Astrocyte (in vitro differentiated cells and primary cell): ENCODE measurements around the gene TPH2. TPM values are rescaled to one million over a fixed set of nuclear protein-coding genes. Genes with fewer than 3 reads are reported as not detected.
A peak's percentile ranks its signal among the peaks of the same experiment; 100 is the strongest.

Experiments used
- DNase-seq: peaks from one replicate; pipeline ENCODE4 v3.0.0-alpha.2; 2010; ENCODE audit warnings: low read depth
- FAIRE-seq: peaks from 2 replicates; lab custom pipeline; 2011; peaks lifted over from hg19 to GRCh38; lab: Jason Lieb, UNC
- H2AFZ ChIP-seq: 2 replicates; pipeline ENCODE4 v1.6.0; 2012; ENCODE audit warnings: low read depth, low read length, inconsistent platforms
- H3K27ac ChIP-seq: 2 replicates; pipeline ENCODE4 v1.5.1; 2011; ENCODE audit warnings: low read depth, low read length, inconsistent platforms
- H3K27me3 ChIP-seq: 2 replicates; pipeline ENCODE4 v1.6.0; 2011; ENCODE audit warnings: low read length, inconsistent platforms; ENCODE audit not compliant: insufficient read depth
- H3K36me3 ChIP-seq: 2 replicates; pipeline ENCODE4 v1.5.1; 2011; ENCODE audit warnings: low read length, inconsistent platforms; ENCODE audit not compliant: insufficient read depth
- H3K4me1 ChIP-seq: 2 replicates; pipeline ENCODE4 v1.5.1; 2011; ENCODE audit warnings: low read length, inconsistent platforms; ENCODE audit not compliant: insufficient read depth
- H3K4me2 ChIP-seq: 2 replicates; pipeline ENCODE4 v1.6.0; 2012; ENCODE audit warnings: low read length, inconsistent platforms
- H3K4me3 ChIP-seq: 2 replicates; pipeline ENCODE4 v1.5.1; 2011; ENCODE audit warnings: low read depth, mild to moderate bottlenecking, low read length, inconsistent platforms; ENCODE audit not compliant: insufficient read depth
- H3K79me2 ChIP-seq: 2 replicates; pipeline ENCODE4 v1.6.0; 2012; ENCODE audit warnings: mild to moderate bottlenecking, low read length, inconsistent platforms; ENCODE audit not compliant: insufficient read depth
- H3K9ac ChIP-seq: 2 replicates; pipeline ENCODE4 v1.6.0; 2012; ENCODE audit warnings: mild to moderate bottlenecking, low read length, inconsistent platforms
- H3K9me3 ChIP-seq: 2 replicates; pipeline ENCODE4 v1.5.1; 2012; ENCODE audit warnings: low read depth, mild to moderate bottlenecking, low read length, inconsistent platforms; ENCODE audit not compliant: insufficient read depth
- H4K20me1 ChIP-seq: 2 replicates; pipeline ENCODE4 v1.6.0; 2012; ENCODE audit warnings: low read length, inconsistent platforms; ENCODE audit not compliant: insufficient read depth
- H3K27ac Mint-ChIP-seq: one replicate; pipeline ENCODE4 v1.8.0; 2021; ENCODE audit warnings: mild to moderate bottlenecking, mixed read lengths; ENCODE audit not compliant: unreplicated experiment
- H3K27me3 Mint-ChIP-seq: one replicate; pipeline ENCODE4 v1.8.0; 2021; ENCODE audit warnings: low read depth, mixed read lengths; ENCODE audit not compliant: unreplicated experiment
- H3K36me3 Mint-ChIP-seq: one replicate; pipeline ENCODE4 v1.8.0; 2021; ENCODE audit warnings: low read depth, mixed read lengths; ENCODE audit not compliant: unreplicated experiment
- H3K4me1 Mint-ChIP-seq: one replicate; pipeline ENCODE4 v1.8.0; 2021; ENCODE audit warnings: low read depth, mixed read lengths; ENCODE audit not compliant: unreplicated experiment
- H3K4me3 Mint-ChIP-seq: one replicate; pipeline ENCODE4 v1.8.0; 2021; ENCODE audit warnings: mild to moderate bottlenecking, moderate library complexity, mixed read lengths; ENCODE audit not compliant: unreplicated experiment
- H3K9me3 Mint-ChIP-seq: one replicate; pipeline ENCODE4 v1.8.0; 2021; ENCODE audit warnings: mild to moderate bottlenecking, mixed read lengths; ENCODE audit not compliant: unreplicated experiment
- EZH2 ChIP-seq: IDR thresholded peaks from 2 replicates; pipeline ENCODE4 v1.6.1; 2012; ENCODE audit warnings: mild to moderate bottlenecking, low read length, inconsistent platforms; ENCODE audit not compliant: insufficient read depth
- total RNA-seq: library from RNA; stranded (reverse); gene quantifications from 2 replicates; pipeline ENCODE4 v1.2.1, GENCODE V29; 2021
- TF ChIP-seq, protein P1 (sequence below): IDR thresholded peaks from 2 replicates; pipeline ENCODE4 v1.5.1; 2011; ENCODE audit warnings: low read depth, mild to moderate bottlenecking, inconsistent platforms, low read length, moderate library complexity; ENCODE audit not compliant: insufficient read depth

TPH2 gene
- total RNA-seq, 1 donor from 2014 or later: 0.30 TPM

- Mint-ChIP-seq H3K36me3 (no peaks in the 10 kb centered on the region), H3K4me3 (peak overlapping the region; percentile 50), H3K27ac (peak overlapping the region; percentile 95), H3K9me3 (no peaks in the 10 kb centered on the region), H3K4me1 (peaks cover 15% of the 10 kb centered on the region), H3K27me3 (no peaks in the 10 kb centered on the region)
- no peaks in the 10 kb centered on the region for H3K9me3 ChIP-seq
- peaks cover 5% of the 10 kb centered on the region for H3K36me3 ChIP-seq
- TF ChIP-seq, protein P1, sequence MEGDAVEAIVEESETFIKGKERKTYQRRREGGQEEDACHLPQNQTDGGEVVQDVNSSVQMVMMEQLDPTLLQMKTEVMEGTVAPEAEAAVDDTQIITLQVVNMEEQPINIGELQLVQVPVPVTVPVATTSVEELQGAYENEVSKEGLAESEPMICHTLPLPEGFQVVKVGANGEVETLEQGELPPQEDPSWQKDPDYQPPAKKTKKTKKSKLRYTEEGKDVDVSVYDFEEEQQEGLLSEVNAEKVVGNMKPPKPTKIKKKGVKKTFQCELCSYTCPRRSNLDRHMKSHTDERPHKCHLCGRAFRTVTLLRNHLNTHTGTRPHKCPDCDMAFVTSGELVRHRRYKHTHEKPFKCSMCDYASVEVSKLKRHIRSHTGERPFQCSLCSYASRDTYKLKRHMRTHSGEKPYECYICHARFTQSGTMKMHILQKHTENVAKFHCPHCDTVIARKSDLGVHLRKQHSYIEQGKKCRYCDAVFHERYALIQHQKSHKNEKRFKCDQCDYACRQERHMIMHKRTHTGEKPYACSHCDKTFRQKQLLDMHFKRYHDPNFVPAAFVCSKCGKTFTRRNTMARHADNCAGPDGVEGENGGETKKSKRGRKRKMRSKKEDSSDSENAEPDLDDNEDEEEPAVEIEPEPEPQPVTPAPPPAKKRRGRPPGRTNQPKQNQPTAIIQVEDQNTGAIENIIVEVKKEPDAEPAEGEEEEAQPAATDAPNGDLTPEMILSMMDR: no peak
- TF ChIP-seq EZH2: no peak
- no peaks in the 10 kb centered on the region for H3K79me2 ChIP-seq
- FAIRE-seq (no peak), DNase-seq (peak; percentile 49)
- no peak overlapping the region for H2AFZ ChIP-seq
- H4K20me1 ChIP-seq: no peaks in the 10 kb centered on the region
- no peak overlapping the region for H3K9ac ChIP-seq
- H3K27me3 ChIP-seq: no peaks in the 10 kb centered on the region
- H3K4me3 ChIP-seq: no peak overlapping the region
- no peak overlapping the region for H3K4me2 ChIP-seq
- no peak overlapping the region for H3K27ac ChIP-seq
- H3K4me1 ChIP-seq: no peaks in the 10 kb centered on the region
Observed at GRCh38 chr12:71896205-71896882, 42.3 kb upstream of the TPH2 start.

- Histone ChIP-seq H3K27ac (no peak overlapping the region), H3K79me2 (no peaks in the 10 kb centered on the region), H4K20me1 (no peaks in the 10 kb centered on the region), H3K4me1 (no peaks in the 10 kb centered on the region), H3K27me3 (no peaks in the 10 kb centered on the region), H3K9ac (no peak overlapping the region), H3K36me3 (peaks cover 5% of the 10 kb centered on the region), H3K9me3 (no peaks in the 10 kb centered on the region), H3K4me3 (no peak overlapping the region), H3K4me2 (no peak overlapping the region), H2AFZ (no peak overlapping the region)
- Mint-ChIP-seq H3K4me3 (no peak overlapping the region), H3K36me3 (peaks cover 4% of the 10 kb centered on the region), H3K9me3 (no peaks in the 10 kb centered on the region), H3K27ac (no peak overlapping the region), H3K4me1 (peaks cover 18% of the 10 kb centered on the region), H3K27me3 (no peaks in the 10 kb centered on the region)
- DNase-seq (peak; percentile 2), FAIRE-seq (peak; percentile 71)
- no peak for TF ChIP-seq EZH2
- TF ChIP-seq, protein P1: peak; percentile 30
Observed at GRCh38 chr12:71900091-71900490, 38.6 kb upstream of the TPH2 start.

GRCh38 chr12:71904629-71905028 lies 34.0 kb upstream of the TPH2 start:
- Histone ChIP-seq H3K79me2 (no peaks in the 10 kb centered on the region), H3K9me3 (no peaks in the 10 kb centered on the region), H2AFZ (no peak overlapping the region), H3K4me1 (no peaks in the 10 kb centered on the region), H3K27ac (no peak overlapping the region), H3K4me3 (no peak overlapping the region), H3K27me3 (no peaks in the 10 kb centered on the region), H4K20me1 (no peaks in the 10 kb centered on the region), H3K4me2 (no peak overlapping the region), H3K36me3 (no peaks in the 10 kb centered on the region), H3K9ac (no peak overlapping the region)
- H3K4me3 Mint-ChIP-seq: no peak overlapping the region
- TF ChIP-seq, protein P1: no peak
- no peak for TF ChIP-seq EZH2
- H3K27ac Mint-ChIP-seq: no peak overlapping the region
- FAIRE-seq: no peak
- DNase-seq: no peak
- H3K4me1 Mint-ChIP-seq: peaks cover 3% of the 10 kb centered on the region
- no peaks in the 10 kb centered on the region for H3K9me3 Mint-ChIP-seq
- H3K36me3 Mint-ChIP-seq: peaks cover 10% of the 10 kb centered on the region
- H3K27me3 Mint-ChIP-seq: no peaks in the 10 kb centered on the region
